Cardiac septum (tissue), 1 donor: ENCODE data around the gene LCOR. TPM values are rescaled to one million over a fixed set of nuclear protein-coding genes. Genes with fewer than 3 reads are reported as not detected.

Experiments
- DNase-seq: peaks from one replicate; pipeline ENCODE4 v3.0.0-alpha.2; 2020; ENCODE audit warnings: low spot score
- intact Hi-C: fragments of 100-400 bp; cut with DNase I; formaldehyde crosslinking; loops from one replicate; pipeline ENCODE4 v1.14.0; 2022
- total RNA-seq: library from RNA; stranded (reverse); fragmentation: NEBNext Ultra II Directional; extraction: Animal tissue kit (Norgen Biotek cat#: 25700); gene quantifications from one replicate; pipeline ENCODE4 v1.2.1, GENCODE V29; 2021
- donor health status: DM: no; HTN: no; CAD: no.

Gene LCOR
- total RNA-seq, 1 donor from 2014 or later: 21.0 TPM

- intact Hi-C loops: no loop called here
These were observed 142.0 kb downstream of the LCOR start for GRCh38 chr10:96973809-96974747.

GRCh38 chr10:96975136-96975535, 143.0 kb downstream of the LCOR start:
- no peak for DNase-seq
- intact Hi-C loops: no loop called here

More at GRCh38 chr10:96973809-96974747, 142.0 kb downstream of the LCOR start:
- DNase-seq: no peak

- intact Hi-C loops: no loop called here
- DNase-seq: no peak
These were observed 146.6 kb downstream of the LCOR start for GRCh38 chr10:96978621-96979154.

- intact Hi-C loops: no loop called here
- no peak for DNase-seq
These were observed 150.2 kb downstream of the LCOR start for GRCh38 chr10:96982149-96982930.

- intact Hi-C loops: no loop called here
- DNase-seq: no peak
These were observed 152.5 kb downstream of the LCOR start for GRCh38 chr10:96984541-96985131.

- no peak for DNase-seq
- intact Hi-C loops: no loop called here
These were observed 154.2 kb downstream of the LCOR start for GRCh38 chr10:96986200-96986856.

- intact Hi-C loops: no loop called here
- DNase-seq: no peak
These were observed 155.2 kb downstream of the LCOR start for GRCh38 chr10:96987141-96987841.

GRCh38 chr10:96987842-96988175, 155.7 kb downstream of the LCOR start:
- intact Hi-C loops: no loop called here
- no peak for DNase-seq

- DNase-seq: no peak
- intact Hi-C loops: no loop called here
These were observed 156.3 kb downstream of the LCOR start for GRCh38 chr10:96988426-96988825.

GRCh38 chr10:96991313-96991841, 159.3 kb downstream of the LCOR start:
- DNase-seq: no peak
- intact Hi-C loops: no loop called here

GRCh38 chr10:96992721-96993120, 160.6 kb downstream of the LCOR start:
- DNase-seq: no peak
- intact Hi-C loops: no loop called here

- intact Hi-C loops: no loop called here
- no peak for DNase-seq
These were observed 163.8 kb downstream of the LCOR start for GRCh38 chr10:96995851-96996250.

GRCh38 chr10:96996275-96996965, 164.3 kb downstream of the LCOR start:
- intact Hi-C loops: no loop called here
- DNase-seq: no peak

GRCh38 chr10:96998329-96998888, 166.3 kb downstream of the LCOR start:
- intact Hi-C loops: no loop called here
- no peak for DNase-seq

- intact Hi-C loops: no loop called here
- DNase-seq: no peak
These were observed 167.2 kb downstream of the LCOR start for GRCh38 chr10:96999337-96999736.

GRCh38 chr10:96999987-97000386, 167.9 kb downstream of the LCOR start:
- DNase-seq: no peak
- intact Hi-C loops: no loop called here

- no peak for DNase-seq
- intact Hi-C loops: no loop called here
These were observed 168.5 kb downstream of the LCOR start for GRCh38 chr10:97000487-97001182.
